ENCODE results near the gene RAB3GAP2.

Gene RAB3GAP2

GRCh38 chr1:220229771-220230170, 42.5 kb downstream of the RAB3GAP2 start:
- CTCF ChIA-PET = interaction anchor here (0.8 to 3.0 kb wide), 4 partner anchors 11 to 459 kb away, joined by 3 to 18 read pairs (median 4); no protein-coding TSS in a partner anchor
- H3K4me3 ChIP-seq (ENCODE audit: low read depth, low read length) = no peak overlapping the region
- no peak for TF ChIP-seq CTCF (IDR thresholded peaks at IDR 0.05; ENCODE audit: insufficient read depth, low read length, missing control alignments)
- no peak for DNase-seq (ENCODE audit: low read depth, low spot score)
- POLR2A ChIA-PET = no interaction called here

- CTCF ChIA-PET = interaction anchor here (1.0 to 3.0 kb wide), 2 partner anchors 8 to 549 kb away, joined by 4 to 18 read pairs; no protein-coding TSS in a partner anchor
Measured at GRCh38 chr1:220227393-220227792, 44.9 kb downstream of the RAB3GAP2 start.

GRCh38 chr1:220226752-220227151, 45.5 kb downstream of the RAB3GAP2 start:
- no peak for TF ChIP-seq CTCF (IDR thresholded peaks at IDR 0.05; ENCODE audit: insufficient read depth, low read length, missing control alignments)
- DNase-seq (ENCODE audit: low read depth, low spot score) = no peak
- POLR2A ChIA-PET = interaction anchor here (0.7 kb wide), 1 partner anchor 246 kb away, joined by 3 read pairs; no protein-coding TSS in a partner anchor
- no peak overlapping the region for H3K4me3 ChIP-seq (ENCODE audit: low read depth, low read length)
- CTCF ChIA-PET = interaction anchor here (1.0 to 3.0 kb wide), 3 partner anchors 8 to 550 kb away, joined by 3 to 18 read pairs (median 4); no protein-coding TSS in a partner anchor

More at GRCh38 chr1:220227393-220227792, 44.9 kb downstream of the RAB3GAP2 start:
- POLR2A ChIA-PET = interaction anchor here (0.7 kb wide), 1 partner anchor 245 kb away, joined by 3 read pairs; no protein-coding TSS in a partner anchor
- no peak for DNase-seq (ENCODE audit: low read depth, low spot score)
- no peak for TF ChIP-seq CTCF (IDR thresholded peaks at IDR 0.05; ENCODE audit: insufficient read depth, low read length, missing control alignments)
- no peak overlapping the region for H3K4me3 ChIP-seq (ENCODE audit: low read depth, low read length)

- no peak for DNase-seq (ENCODE audit: low read depth, low spot score)
- ChIA-PET CTCF (interaction anchor here (1.0 to 1.4 kb wide), 2 partner anchors 36 to 507 kb away, joined by 3 read pairs; no protein-coding TSS in a partner anchor), POLR2A (no interaction called here)
- TF ChIP-seq CTCF (IDR thresholded peaks at IDR 0.05; ENCODE audit: insufficient read depth, low read length, missing control alignments) = no peak
- H3K4me3 ChIP-seq (ENCODE audit: low read depth, low read length) = no peak overlapping the region
Measured at GRCh38 chr1:220225957-220226356, 46.3 kb downstream of the RAB3GAP2 start.

DNA sequence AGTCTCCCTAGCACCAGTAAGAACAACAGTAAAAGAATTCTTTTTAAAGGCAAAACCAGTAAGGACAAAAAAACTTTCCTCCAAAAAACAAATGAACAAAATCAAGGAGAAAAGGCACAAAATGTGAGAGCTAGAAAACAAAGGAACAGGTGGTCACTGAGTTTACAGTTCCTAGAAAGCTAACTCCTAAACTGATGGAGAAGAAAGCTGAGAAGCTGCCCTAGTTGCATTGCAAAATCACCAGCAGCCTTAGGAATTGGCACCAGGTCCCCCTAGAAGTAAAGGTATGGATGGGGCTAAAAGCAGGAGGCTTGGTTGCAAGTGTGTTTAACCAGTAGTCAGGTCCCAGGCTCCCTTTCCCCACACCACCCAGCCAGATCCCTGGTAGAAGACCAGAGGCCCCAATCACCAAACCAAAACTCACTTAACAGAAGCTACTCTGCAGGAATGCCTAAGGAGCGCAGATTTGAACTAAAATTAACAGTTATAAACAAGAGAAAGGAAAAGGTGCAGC, 47.6 kb downstream of the RAB3GAP2 start:
- ChIA-PET POLR2A (no interaction called here), CTCF (interaction anchor here (0.8 to 1.2 kb wide), 2 partner anchors 8 to 551 kb away, joined by 3 read pairs; no protein-coding TSS in a partner anchor)
- no peak for DNase-seq (ENCODE audit: low read depth, low spot score)
- no peak overlapping the region for H3K4me3 ChIP-seq (ENCODE audit: low read depth, low read length)
- TF ChIP-seq CTCF (IDR thresholded peaks at IDR 0.05; ENCODE audit: insufficient read depth, low read length, missing control alignments) = no peak

DNA sequence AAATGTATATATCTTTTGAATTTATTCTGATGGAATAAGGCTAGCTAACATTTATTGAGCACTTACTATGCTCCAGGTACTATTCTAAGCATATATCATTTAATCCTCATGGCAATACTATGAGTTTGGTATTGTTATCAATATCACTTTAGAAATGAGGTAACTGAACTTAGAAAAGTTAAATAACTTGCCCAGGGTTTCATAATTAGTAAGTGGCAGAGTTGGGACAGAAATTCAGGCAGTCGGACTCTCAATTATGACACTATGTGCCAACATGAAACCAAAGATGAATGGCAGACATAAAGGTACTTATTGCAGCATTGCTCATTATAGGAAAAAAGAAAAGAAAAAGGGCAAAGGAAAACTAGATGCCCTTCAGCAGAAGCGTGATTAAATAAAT, 48.2 kb downstream of the RAB3GAP2 start:
- ChIA-PET CTCF (interaction anchor here (1.2 kb wide), 1 partner anchor 8 kb away, joined by 3 read pairs; no protein-coding TSS in a partner anchor), POLR2A (no interaction called here)
- no peak for DNase-seq (ENCODE audit: low read depth, low spot score)
- TF ChIP-seq CTCF (IDR thresholded peaks at IDR 0.05; ENCODE audit: insufficient read depth, low read length, missing control alignments) = no peak
- no peak overlapping the region for H3K4me3 ChIP-seq (ENCODE audit: low read depth, low read length)
